K562 (cell line): ENCODE results near the gene DNAJC25. TPM values are rescaled to one million over a fixed set of nuclear protein-coding genes. Genes with fewer than 3 reads are reported as not detected.
A peak's percentile ranks its signal among the peaks of the same experiment; 100 is the strongest.

ENCODE experiments used
- AFF1 ChIP-seq, 2 experiments: fragments of 450-650 bp; IDR thresholded peaks; 2 replicates each; pipeline ENCODE4 v1.6.1; 2018; ENCODE audit warnings: mild to moderate bottlenecking in 2 of 2, low read depth in 1 of 2; ENCODE audit not compliant: partially characterized antibody in 2 of 2
- ARID2 ChIP-seq: fragments of 450-650 bp; IDR thresholded peaks from 2 replicates; pipeline ENCODE4 v1.6.1; 2017; ENCODE audit warnings: antibody characterized with exemption, mild to moderate bottlenecking
- BMI1 ChIP-seq: fragments of 150-350 bp; IDR thresholded peaks from 2 replicates; pipeline ENCODE4 v1.6.1; 2014; ENCODE audit warnings: low read length
- CAMTA2 ChIP-seq: fragments of 250-450 bp; sonication (Bioruptor Pico); conservative IDR thresholded peaks from 2 replicates; pipeline ENCODE4 v1.5.1; 2022
- EHMT2 ChIP-seq: fragments of 450-650 bp; IDR thresholded peaks from 2 replicates; pipeline ENCODE4 v1.6.1; 2018; ENCODE audit warnings: antibody characterized with exemption
- GTF3C2 ChIP-seq: IDR thresholded peaks from 3 replicates; pipeline ENCODE4 v1.6.1; 2011; ENCODE audit warnings: borderline replicate concordance, mild to moderate bottlenecking, moderate library complexity; ENCODE audit not compliant: insufficient read length; ENCODE audit errors: extremely low read depth
- HIVEP1 ChIP-seq: fragments of 250-450 bp; sonication (Bioruptor Pico); IDR thresholded peaks from 2 replicates; pipeline ENCODE4 v1.4.0; 2020; ENCODE audit warnings: mild to moderate bottlenecking
- HOXB6 ChIP-seq: fragments of 250-450 bp; sonication (Bioruptor Pico); IDR thresholded peaks from 2 replicates; pipeline ENCODE4 v1.5.1; 2022; ENCODE audit warnings: mild to moderate bottlenecking, borderline replicate concordance
- NFRKB ChIP-seq: fragments of 450-650 bp; IDR thresholded peaks from 2 replicates; pipeline ENCODE4 v1.6.1; 2016; ENCODE audit warnings: low read depth
- PCBP1 ChIP-seq: fragments of 200-400 bp; formaldehyde crosslinking; IDR thresholded peaks from 2 replicates; pipeline ENCODE4 v1.6.1; 2018; ENCODE audit warnings: mild to moderate bottlenecking, low read depth, low read length; ENCODE audit not compliant: poor library complexity, severe bottlenecking
- POLR2H ChIP-seq: IDR thresholded peaks from 2 replicates; pipeline ENCODE4 v1.6.1; 2016; ENCODE audit warnings: missing genetic modification characterization, low read depth, mild to moderate bottlenecking, control low read depth, missing compliant biosample characterization, moderate library complexity
- PRPF4 ChIP-seq: fragments of 200-400 bp; formaldehyde crosslinking; IDR thresholded peaks from one replicate; pipeline ENCODE4 v1.6.1; 2017; ENCODE audit warnings: low read length, low read depth, mild to moderate bottlenecking; ENCODE audit not compliant: insufficient read depth, poor library complexity, severe bottlenecking
- RBM34 ChIP-seq: fragments of 200-400 bp; formaldehyde crosslinking; IDR thresholded peaks from 2 replicates; pipeline ENCODE4 v1.6.1; 2018; ENCODE audit warnings: low read length, borderline replicate concordance; ENCODE audit not compliant: insufficient read depth
- SMARCB1 ChIP-seq: IDR thresholded peaks from 2 replicates; pipeline ENCODE4 v1.6.1; 2011; ENCODE audit warnings: improper control_type of control experiment, low read depth; ENCODE audit not compliant: insufficient read length
- TAF1 ChIP-seq: IDR thresholded peaks from 2 replicates; pipeline ENCODE4 v1.6.1; 2011; ENCODE audit warnings: mild to moderate bottlenecking, low read length, moderate library complexity; ENCODE audit not compliant: insufficient read depth, control insufficient read depth, severe bottlenecking; ENCODE audit errors: extremely low read depth
- TAF15 ChIP-seq: fragments of 200-400 bp; formaldehyde crosslinking; IDR thresholded peaks from 2 replicates; pipeline ENCODE4 v1.6.1; 2017; ENCODE audit warnings: mild to moderate bottlenecking, low read depth, low read length, moderate library complexity
- TAF9B ChIP-seq: fragments of 450-650 bp; IDR thresholded peaks from 2 replicates; pipeline ENCODE4 v1.6.1; 2018; ENCODE audit warnings: mild to moderate bottlenecking; ENCODE audit not compliant: partially characterized antibody
- TSC22D4 ChIP-seq: fragments of 450-650 bp; IDR thresholded peaks from 2 replicates; pipeline ENCODE4 v1.6.1; 2016; ENCODE audit warnings: missing genetic modification characterization, missing biosample characterization, control low read depth
- USF1 ChIP-seq: sonication (generic); formaldehyde crosslinking; IDR thresholded peaks from 2 replicates; pipeline ENCODE4 v1.9.0; 2022; ENCODE audit warnings: mild to moderate bottlenecking, missing genetic modification reagents
- YBX1 ChIP-seq: fragments of 450-650 bp; IDR thresholded peaks from 2 replicates; pipeline ENCODE4 v1.7.1; 2016; ENCODE audit warnings: mild to moderate bottlenecking
- ZNF699 ChIP-seq: fragments of 250-450 bp; sonication (Bioruptor Pico); IDR thresholded peaks from 2 replicates; pipeline ENCODE4 v1.8.0; 2021; ENCODE audit warnings: mild to moderate bottlenecking, moderate library complexity; ENCODE audit not compliant: insufficient replicate concordance
- polyA plus RNA-seq, 8 experiments: library from polyadenylated mRNA; depleted of rRNA in 4 of 8; stranded (reverse) in 5 of 8; unstranded in 3 of 8; fragments of >200 nt; fragmentation: Nextera tagmentation in 2 of 8; fragmentation: Illumina TruSeq in 1 of 8; extraction: Ambion mirVana in 2 of 8; extraction: Trizol in 1 of 8; gene quantifications; 2 replicates each; pipeline versions ENCODE4 v1.2.1 to v1.2.3, GENCODE V29; 2011 to 2014; ENCODE audit warnings: inconsistent platforms in 1 of 8, missing spikeins in 1 of 8
- total RNA-seq, 7 experiments: library from RNA; depleted of rRNA in 6 of 7; stranded (reverse); fragments of >200 nt in 6 of 7; fragmentation: Illumina TruSeq in 2 of 7; extraction: Trizol in 2 of 7; gene quantifications; 2 replicates each; pipeline versions ENCODE4 v1.2.1 to v1.2.3, GENCODE V29; 2011 to 2021; ENCODE audit warnings: low replicate concordance in 1 of 7

The DNAJC25 gene
- total and polyA plus RNA-seq, 9 of the 15 experiments (the other 6 are each of a cell fraction or from before 2014, with no cell fraction given): 3.7 to 11.2 (median 7.1) TPM

GRCh38 chr9:111630964-111631213 lies 245 bp upstream of the DNAJC25 start (continued):
- TF ChIP-seq USF1 (CRISPR knock-in tag): no peak
- no peak for TF ChIP-seq HOXB6 (CRISPR knock-in tag)
- no peak for TF ChIP-seq EHMT2
- no peak for TF ChIP-seq POLR2H
- no peak for TF ChIP-seq RBM34
- no peak for TF ChIP-seq ARID2
- TF ChIP-seq TSC22D4: no peak
- no peak for TF ChIP-seq ZNF699 (CRISPR knock-in tag)
- TF ChIP-seq HIVEP1 (CRISPR knock-in tag): no peak
- TF ChIP-seq YBX1: no peak
- TF ChIP-seq TAF9B: peak; percentile 27
- TF ChIP-seq CAMTA2 (CRISPR knock-in tag): no peak
- TF ChIP-seq PRPF4: no peak
- peak in 1 of 2 experiments; percentile 56 for TF ChIP-seq AFF1 (IDR thresholded peaks at IDR 0.05; ENCODE audit: low read depth in 1 of 2, partially characterized antibody in 2 of 2)
- no peak for TF ChIP-seq TAF1
- no peak for TF ChIP-seq SMARCB1
- TF ChIP-seq NFRKB: no peak
- TF ChIP-seq GTF3C2: no peak
- TF ChIP-seq PCBP1: no peak
- no peak for TF ChIP-seq BMI1
- TF ChIP-seq TAF15: no peak
